ENCODE measurements around the gene PHLPP1. TPM values are rescaled to one million over a fixed set of nuclear protein-coding genes. Genes with fewer than 3 reads are reported as not detected.

Gene PHLPP1
- total and polyA plus RNA-seq, 2 experiments from 2014 or later = 15.7 to 73.6 TPM

DNA sequence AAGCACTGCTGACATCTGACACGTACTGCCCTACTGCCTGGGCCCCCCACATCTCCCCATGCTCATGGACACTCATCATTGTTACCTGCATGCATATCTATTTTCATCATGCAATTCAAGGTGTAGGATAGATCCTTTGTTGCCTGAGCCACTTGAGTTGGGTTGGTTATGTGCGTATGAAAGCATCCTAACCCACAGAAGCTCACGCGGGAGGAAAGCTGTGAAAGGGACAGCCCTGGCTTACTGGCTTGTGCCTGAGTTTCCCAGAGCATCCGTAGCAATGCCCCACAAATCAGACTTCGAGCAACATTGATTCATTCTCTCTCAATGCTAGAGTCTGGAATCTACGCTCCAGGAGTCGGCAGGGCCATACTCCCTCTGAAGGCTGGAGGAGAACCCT lies 285.5 kb downstream of the PHLPP1 start:
- Histone ChIP-seq H3F3A (replicated peaks; ENCODE audit: low read depth) (no peaks in the 10 kb centered on the region), H4K20me1 (replicated peaks; ENCODE audit: insufficient read depth) (no peaks in the 10 kb centered on the region), H3K9me2 (ENCODE audit: insufficient read depth) (0 out of 2 replicates have a peak, but pooled peaks cover 3% of the 10 kb centered on the region), H3K27ac (ENCODE audit: low read depth) (no peak overlapping the region), H3K27me3 (ENCODE audit: insufficient read depth) (no peaks in the 10 kb centered on the region), H3K4me3 (no peak overlapping the region), H3K79me2 (replicated peaks; ENCODE audit: insufficient read depth) (no peaks in the 10 kb centered on the region), H3K4me2 (no peak overlapping the region), H3K36me3 (ENCODE audit: insufficient read depth) (no peaks in the 10 kb centered on the region), H2AFZ (peak overlapping the region; percentile 47; the same call in 1 of the 2 replicates), H3K4me1 (ENCODE audit: insufficient read depth) (no peaks in the 10 kb centered on the region)
- Mint-ChIP-seq H3K4me1 (peaks cover 5% of the 10 kb centered on the region), H3K4me3 (no peak overlapping the region), H3K9me3 (no peaks in the 10 kb centered on the region), H3K27ac (no peak overlapping the region), H3K36me3 (ENCODE audit: low read depth) (no peaks in the 10 kb centered on the region), H3K27me3 (ENCODE audit: insufficient read depth, low read depth, poor library complexity) (peaks cover 3% of the 10 kb centered on the region)
- ATAC-seq (peak; percentile 55), DNase-seq (ENCODE audit: low spot score) (no peak)
- no peak for TF ChIP-seq EZH2phosphoT487 (IDR thresholded peaks at IDR 0.05; ENCODE audit: unreplicated experiment)
- TF ChIP-seq CREB1 (CRISPR knock-in tag; IDR thresholded peaks at IDR 0.05; ENCODE audit: low read depth) = no peak
- TF ChIP-seq, protein P1, sequence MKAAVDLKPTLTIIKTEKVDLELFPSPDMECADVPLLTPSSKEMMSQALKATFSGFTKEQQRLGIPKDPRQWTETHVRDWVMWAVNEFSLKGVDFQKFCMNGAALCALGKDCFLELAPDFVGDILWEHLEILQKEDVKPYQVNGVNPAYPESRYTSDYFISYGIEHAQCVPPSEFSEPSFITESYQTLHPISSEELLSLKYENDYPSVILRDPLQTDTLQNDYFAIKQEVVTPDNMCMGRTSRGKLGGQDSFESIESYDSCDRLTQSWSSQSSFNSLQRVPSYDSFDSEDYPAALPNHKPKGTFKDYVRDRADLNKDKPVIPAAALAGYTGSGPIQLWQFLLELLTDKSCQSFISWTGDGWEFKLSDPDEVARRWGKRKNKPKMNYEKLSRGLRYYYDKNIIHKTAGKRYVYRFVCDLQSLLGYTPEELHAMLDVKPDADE (IDR thresholded peaks at IDR 0.05) = no peak
- TF ChIP-seq JUNB (IDR thresholded peaks at IDR 0.05; ENCODE audit: unreplicated experiment) = no peak
- TF ChIP-seq ZNF331 (CRISPR knock-in tag; IDR thresholded peaks at IDR 0.05; ENCODE audit: low read depth) = no peak
- TF ChIP-seq EZH2 (IDR thresholded peaks at IDR 0.05; ENCODE audit: low read depth, unreplicated experiment) = no peak
- TF ChIP-seq, protein P2, sequence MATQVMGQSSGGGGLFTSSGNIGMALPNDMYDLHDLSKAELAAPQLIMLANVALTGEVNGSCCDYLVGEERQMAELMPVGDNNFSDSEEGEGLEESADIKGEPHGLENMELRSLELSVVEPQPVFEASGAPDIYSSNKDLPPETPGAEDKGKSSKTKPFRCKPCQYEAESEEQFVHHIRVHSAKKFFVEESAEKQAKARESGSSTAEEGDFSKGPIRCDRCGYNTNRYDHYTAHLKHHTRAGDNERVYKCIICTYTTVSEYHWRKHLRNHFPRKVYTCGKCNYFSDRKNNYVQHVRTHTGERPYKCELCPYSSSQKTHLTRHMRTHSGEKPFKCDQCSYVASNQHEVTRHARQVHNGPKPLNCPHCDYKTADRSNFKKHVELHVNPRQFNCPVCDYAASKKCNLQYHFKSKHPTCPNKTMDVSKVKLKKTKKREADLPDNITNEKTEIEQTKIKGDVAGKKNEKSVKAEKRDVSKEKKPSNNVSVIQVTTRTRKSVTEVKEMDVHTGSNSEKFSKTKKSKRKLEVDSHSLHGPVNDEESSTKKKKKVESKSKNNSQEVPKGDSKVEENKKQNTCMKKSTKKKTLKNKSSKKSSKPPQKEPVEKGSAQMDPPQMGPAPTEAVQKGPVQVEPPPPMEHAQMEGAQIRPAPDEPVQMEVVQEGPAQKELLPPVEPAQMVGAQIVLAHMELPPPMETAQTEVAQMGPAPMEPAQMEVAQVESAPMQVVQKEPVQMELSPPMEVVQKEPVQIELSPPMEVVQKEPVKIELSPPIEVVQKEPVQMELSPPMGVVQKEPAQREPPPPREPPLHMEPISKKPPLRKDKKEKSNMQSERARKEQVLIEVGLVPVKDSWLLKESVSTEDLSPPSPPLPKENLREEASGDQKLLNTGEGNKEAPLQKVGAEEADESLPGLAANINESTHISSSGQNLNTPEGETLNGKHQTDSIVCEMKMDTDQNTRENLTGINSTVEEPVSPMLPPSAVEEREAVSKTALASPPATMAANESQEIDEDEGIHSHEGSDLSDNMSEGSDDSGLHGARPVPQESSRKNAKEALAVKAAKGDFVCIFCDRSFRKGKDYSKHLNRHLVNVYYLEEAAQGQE (IDR thresholded peaks at IDR 0.05; ENCODE audit: unreplicated experiment) = no peak
- TF ChIP-seq, protein P3, sequence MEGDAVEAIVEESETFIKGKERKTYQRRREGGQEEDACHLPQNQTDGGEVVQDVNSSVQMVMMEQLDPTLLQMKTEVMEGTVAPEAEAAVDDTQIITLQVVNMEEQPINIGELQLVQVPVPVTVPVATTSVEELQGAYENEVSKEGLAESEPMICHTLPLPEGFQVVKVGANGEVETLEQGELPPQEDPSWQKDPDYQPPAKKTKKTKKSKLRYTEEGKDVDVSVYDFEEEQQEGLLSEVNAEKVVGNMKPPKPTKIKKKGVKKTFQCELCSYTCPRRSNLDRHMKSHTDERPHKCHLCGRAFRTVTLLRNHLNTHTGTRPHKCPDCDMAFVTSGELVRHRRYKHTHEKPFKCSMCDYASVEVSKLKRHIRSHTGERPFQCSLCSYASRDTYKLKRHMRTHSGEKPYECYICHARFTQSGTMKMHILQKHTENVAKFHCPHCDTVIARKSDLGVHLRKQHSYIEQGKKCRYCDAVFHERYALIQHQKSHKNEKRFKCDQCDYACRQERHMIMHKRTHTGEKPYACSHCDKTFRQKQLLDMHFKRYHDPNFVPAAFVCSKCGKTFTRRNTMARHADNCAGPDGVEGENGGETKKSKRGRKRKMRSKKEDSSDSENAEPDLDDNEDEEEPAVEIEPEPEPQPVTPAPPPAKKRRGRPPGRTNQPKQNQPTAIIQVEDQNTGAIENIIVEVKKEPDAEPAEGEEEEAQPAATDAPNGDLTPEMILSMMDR (conservative IDR thresholded peaks at IDR 0.05; ENCODE audit: low read depth in 2 of 2) = no peak
- no peak for TF ChIP-seq STAT1 (IDR thresholded peaks at IDR 0.05; ENCODE audit: unreplicated experiment)
- TF ChIP-seq NANOG (IDR thresholded peaks at IDR 0.05; ENCODE audit: borderline replicate concordance) = no peak
- TF ChIP-seq, protein P4, sequence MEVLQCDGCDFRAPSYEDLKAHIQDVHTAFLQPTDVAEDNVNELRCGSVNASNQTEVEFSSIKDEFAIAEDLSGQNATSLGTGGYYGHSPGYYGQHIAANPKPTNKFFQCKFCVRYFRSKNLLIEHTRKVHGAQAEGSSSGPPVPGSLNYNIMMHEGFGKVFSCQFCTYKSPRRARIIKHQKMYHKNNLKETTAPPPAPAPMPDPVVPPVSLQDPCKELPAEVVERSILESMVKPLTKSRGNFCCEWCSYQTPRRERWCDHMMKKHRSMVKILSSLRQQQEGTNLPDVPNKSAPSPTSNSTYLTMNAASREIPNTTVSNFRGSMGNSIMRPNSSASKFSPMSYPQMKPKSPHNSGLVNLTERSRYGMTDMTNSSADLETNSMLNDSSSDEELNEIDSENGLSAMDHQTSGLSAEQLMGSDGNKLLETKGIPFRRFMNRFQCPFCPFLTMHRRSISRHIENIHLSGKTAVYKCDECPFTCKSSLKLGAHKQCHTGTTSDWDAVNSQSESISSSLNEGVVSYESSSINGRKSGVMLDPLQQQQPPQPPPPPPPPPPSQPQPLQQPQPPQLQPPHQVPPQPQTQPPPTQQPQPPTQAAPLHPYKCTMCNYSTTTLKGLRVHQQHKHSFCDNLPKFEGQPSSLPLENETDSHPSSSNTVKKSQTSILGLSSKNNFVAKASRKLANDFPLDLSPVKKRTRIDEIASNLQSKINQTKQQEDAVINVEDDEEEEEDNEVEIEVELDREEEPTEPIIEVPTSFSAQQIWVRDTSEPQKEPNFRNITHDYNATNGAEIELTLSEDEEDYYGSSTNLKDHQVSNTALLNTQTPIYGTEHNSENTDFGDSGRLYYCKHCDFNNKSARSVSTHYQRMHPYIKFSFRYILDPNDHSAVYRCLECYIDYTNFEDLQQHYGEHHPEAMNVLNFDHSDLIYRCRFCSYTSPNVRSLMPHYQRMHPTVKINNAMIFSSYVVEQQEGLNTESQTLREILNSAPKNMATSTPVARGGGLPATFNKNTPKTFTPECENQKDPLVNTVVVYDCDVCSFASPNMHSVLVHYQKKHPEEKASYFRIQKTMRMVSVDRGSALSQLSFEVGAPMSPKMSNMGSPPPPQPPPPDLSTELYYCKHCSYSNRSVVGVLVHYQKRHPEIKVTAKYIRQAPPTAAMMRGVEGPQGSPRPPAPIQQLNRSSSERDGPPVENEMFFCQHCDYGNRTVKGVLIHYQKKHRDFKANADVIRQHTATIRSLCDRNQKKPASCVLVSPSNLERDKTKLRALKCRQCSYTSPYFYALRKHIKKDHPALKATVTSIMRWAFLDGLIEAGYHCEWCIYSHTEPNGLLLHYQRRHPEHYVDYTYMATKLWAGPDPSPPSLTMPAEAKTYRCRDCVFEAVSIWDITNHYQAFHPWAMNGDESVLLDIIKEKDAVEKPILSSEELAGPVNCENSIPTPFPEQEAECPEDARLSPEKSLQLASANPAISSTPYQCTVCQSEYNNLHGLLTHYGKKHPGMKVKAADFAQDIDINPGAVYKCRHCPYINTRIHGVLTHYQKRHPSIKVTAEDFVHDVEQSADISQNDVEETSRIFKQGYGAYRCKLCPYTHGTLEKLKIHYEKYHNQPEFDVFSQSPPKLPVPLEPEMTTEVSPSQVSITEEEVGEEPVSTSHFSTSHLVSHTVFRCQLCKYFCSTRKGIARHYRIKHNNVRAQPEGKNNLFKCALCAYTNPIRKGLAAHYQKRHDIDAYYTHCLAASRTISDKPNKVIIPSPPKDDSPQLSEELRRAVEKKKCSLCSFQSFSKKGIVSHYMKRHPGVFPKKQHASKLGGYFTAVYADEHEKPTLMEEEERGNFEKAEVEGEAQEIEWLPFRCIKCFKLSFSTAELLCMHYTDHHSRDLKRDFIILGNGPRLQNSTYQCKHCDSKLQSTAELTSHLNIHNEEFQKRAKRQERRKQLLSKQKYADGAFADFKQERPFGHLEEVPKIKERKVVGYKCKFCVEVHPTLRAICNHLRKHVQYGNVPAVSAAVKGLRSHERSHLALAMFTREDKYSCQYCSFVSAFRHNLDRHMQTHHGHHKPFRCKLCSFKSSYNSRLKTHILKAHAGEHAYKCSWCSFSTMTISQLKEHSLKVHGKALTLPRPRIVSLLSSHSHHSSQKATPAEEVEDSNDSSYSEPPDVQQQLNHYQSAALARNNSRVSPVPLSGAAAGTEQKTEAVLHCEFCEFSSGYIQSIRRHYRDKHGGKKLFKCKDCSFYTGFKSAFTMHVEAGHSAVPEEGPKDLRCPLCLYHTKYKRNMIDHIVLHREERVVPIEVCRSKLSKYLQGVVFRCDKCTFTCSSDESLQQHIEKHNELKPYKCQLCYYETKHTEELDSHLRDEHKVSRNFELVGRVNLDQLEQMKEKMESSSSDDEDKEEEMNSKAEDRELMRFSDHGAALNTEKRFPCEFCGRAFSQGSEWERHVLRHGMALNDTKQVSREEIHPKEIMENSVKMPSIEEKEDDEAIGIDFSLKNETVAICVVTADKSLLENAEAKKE (CRISPR knock-in tag; IDR thresholded peaks at IDR 0.05) = no peak
- TF ChIP-seq POLR2AphosphoS5 (IDR thresholded peaks at IDR 0.05; ENCODE audit: low read depth) = no peak
